Activated T-helper 17 cell treated with anti-CD3 and anti-CD28 coated beads, Interleukin-2, amount 50 U/mL, for 72 hours (primary cell): Measurements from ENCODE around the gene SLC23A2. TPM values are rescaled to one million over a fixed set of nuclear protein-coding genes. Genes with fewer than 3 reads are reported as not detected.
"Not testable (repeated sequence)": the region's sequence is repeated elsewhere in the genome, so short reads cannot be mapped to it uniquely, and the experiment has no call there.

Experiments used
- ATAC-seq: fragments of 150-1000 bp; cut with Tn5 transposase; replicated peaks from 2 replicates; pipeline ENCODE4 v1.10.0; 2021; ENCODE audit warnings: mild to moderate bottlenecking, moderate library complexity
- H3K27ac Mint-ChIP-seq: one replicate; pipeline ENCODE4 v1.8.0; 2022; ENCODE audit warnings: mixed read lengths
- H3K27me3 Mint-ChIP-seq: one replicate; pipeline ENCODE4 v1.8.0; 2022; ENCODE audit warnings: mixed read lengths
- H3K36me3 Mint-ChIP-seq: one replicate; pipeline ENCODE4 v1.8.0; 2022; ENCODE audit warnings: low read depth, mild to moderate bottlenecking, mixed read lengths
- H3K4me1 Mint-ChIP-seq: one replicate; pipeline ENCODE4 v1.8.0; 2022; ENCODE audit warnings: mixed read lengths
- H3K4me3 Mint-ChIP-seq: one replicate; pipeline ENCODE4 v1.8.0; 2022; ENCODE audit warnings: mild to moderate bottlenecking, mixed read lengths
- H3K9me3 Mint-ChIP-seq: one replicate; pipeline ENCODE4 v1.8.0; 2022; ENCODE audit warnings: mixed read lengths
- total RNA-seq, 2 donors: library from RNA; stranded (reverse); gene quantifications; one replicate each; pipeline ENCODE4 v1.2.3, GENCODE V29; 2022

SLC23A2 gene
- total RNA-seq, 2 donors from 2014 or later, result 9.0 to 17.2 TPM

GRCh38 chr20:4997222-4997621, 4.1 kb downstream of the SLC23A2 start:
- H3K4me3 Mint-ChIP-seq, result no peak overlapping the region
- H3K36me3 Mint-ChIP-seq, result no peaks in the 10 kb centered on the region
- no peaks in the 10 kb centered on the region for H3K9me3 Mint-ChIP-seq
- peak overlapping the region; percentile 12 for H3K27ac Mint-ChIP-seq
- no peak for ATAC-seq
- peaks cover 28% of the 10 kb centered on the region for H3K4me1 Mint-ChIP-seq
- H3K27me3 Mint-ChIP-seq, result no peaks in the 10 kb centered on the region

GRCh38 chr20:4989570-4989969, 11.7 kb downstream of the SLC23A2 start:
- Mint-ChIP-seq H3K4me1 (peaks cover 12% of the 10 kb centered on the region), H3K9me3 (no peaks in the 10 kb centered on the region), H3K36me3 (peaks cover 9% of the 10 kb centered on the region), H3K4me3 (no peak overlapping the region), H3K27me3 (no peaks in the 10 kb centered on the region), H3K27ac (peak overlapping the region; percentile 35)
- ATAC-seq, result peak; percentile 59

- no peak for ATAC-seq
- H3K4me1 Mint-ChIP-seq, result peaks cover 12% of the 10 kb centered on the region
- H3K27ac Mint-ChIP-seq, result peak overlapping the region; percentile 44
- no peaks in the 10 kb centered on the region for H3K9me3 Mint-ChIP-seq
- no peaks in the 10 kb centered on the region for H3K27me3 Mint-ChIP-seq
- peaks cover 9% of the 10 kb centered on the region for H3K36me3 Mint-ChIP-seq
- no peak overlapping the region for H3K4me3 Mint-ChIP-seq
These were observed 14.2 kb downstream of the SLC23A2 start for GRCh38 chr20:4987130-4987529.

- no peak overlapping the region for H3K4me3 Mint-ChIP-seq
- peaks cover 12% of the 10 kb centered on the region for H3K4me1 Mint-ChIP-seq
- no peak overlapping the region for H3K27ac Mint-ChIP-seq
- peaks cover 9% of the 10 kb centered on the region for H3K36me3 Mint-ChIP-seq
- ATAC-seq, result no peak
- no peaks in the 10 kb centered on the region for H3K9me3 Mint-ChIP-seq
- H3K27me3 Mint-ChIP-seq, result no peaks in the 10 kb centered on the region
These were observed 15.7 kb downstream of the SLC23A2 start for GRCh38 chr20:4985658-4986057.

- no peak for ATAC-seq
- H3K4me1 Mint-ChIP-seq, result peaks cover 5% of the 10 kb centered on the region
- H3K27me3 Mint-ChIP-seq, result no peaks in the 10 kb centered on the region
- peaks cover 7% of the 10 kb centered on the region for H3K36me3 Mint-ChIP-seq
- H3K4me3 Mint-ChIP-seq, result no peak overlapping the region
- no peaks in the 10 kb centered on the region for H3K9me3 Mint-ChIP-seq
- H3K27ac Mint-ChIP-seq, result no peak overlapping the region
These were observed 19.0 kb downstream of the SLC23A2 start for GRCh38 chr20:4982281-4982680.

GRCh38 chr20:4979841-4980410, 21.4 kb downstream of the SLC23A2 start:
- H3K27me3 Mint-ChIP-seq, result no peaks in the 10 kb centered on the region
- no peaks in the 10 kb centered on the region for H3K4me1 Mint-ChIP-seq

GRCh38 chr20:4978050-4978918, 23.0 kb downstream of the SLC23A2 start:
- H3K9me3 Mint-ChIP-seq, result no peaks in the 10 kb centered on the region
- no peak overlapping the region for H3K27ac Mint-ChIP-seq
- no peaks in the 10 kb centered on the region for H3K27me3 Mint-ChIP-seq
- peaks cover 6% of the 10 kb centered on the region for H3K4me1 Mint-ChIP-seq
- ATAC-seq, result no peak
- H3K36me3 Mint-ChIP-seq, result no peaks in the 10 kb centered on the region
- H3K4me3 Mint-ChIP-seq, result no peak overlapping the region

More at GRCh38 chr20:4979841-4980410, 21.4 kb downstream of the SLC23A2 start:
- no peak overlapping the region for H3K27ac Mint-ChIP-seq
- ATAC-seq, result no peak
- no peaks in the 10 kb centered on the region for H3K36me3 Mint-ChIP-seq
- no peaks in the 10 kb centered on the region for H3K9me3 Mint-ChIP-seq
- no peak overlapping the region for H3K4me3 Mint-ChIP-seq

GRCh38 chr20:4976014-4976413, 25.3 kb downstream of the SLC23A2 start:
- not testable (repeated sequence) for H3K36me3 Mint-ChIP-seq, H3K4me1 Mint-ChIP-seq, ATAC-seq, H3K27ac Mint-ChIP-seq, H3K27me3 Mint-ChIP-seq, H3K9me3 Mint-ChIP-seq, H3K4me3 Mint-ChIP-seq

- no peaks in the 10 kb centered on the region for H3K27me3 Mint-ChIP-seq
- H3K4me3 Mint-ChIP-seq, result peak overlapping the region; percentile 61
- peaks cover 6% of the 10 kb centered on the region for H3K4me1 Mint-ChIP-seq
- peak overlapping the region; percentile 76 for H3K27ac Mint-ChIP-seq
- H3K9me3 Mint-ChIP-seq, result no peaks in the 10 kb centered on the region
- ATAC-seq, result peak; percentile 89
- peaks cover 24% of the 10 kb centered on the region for H3K36me3 Mint-ChIP-seq
These were observed 27.8 kb downstream of the SLC23A2 start for GRCh38 chr20:4973330-4974097.

- H3K4me1 Mint-ChIP-seq, result peaks cover 11% of the 10 kb centered on the region
- H3K36me3 Mint-ChIP-seq, result peaks cover 32% of the 10 kb centered on the region
- ATAC-seq, result no peak
- peak overlapping the region; percentile 76 for H3K27ac Mint-ChIP-seq
- H3K9me3 Mint-ChIP-seq, result no peaks in the 10 kb centered on the region
- peak overlapping the region; percentile 61 for H3K4me3 Mint-ChIP-seq
- no peaks in the 10 kb centered on the region for H3K27me3 Mint-ChIP-seq
These were observed 28.6 kb downstream of the SLC23A2 start for GRCh38 chr20:4972506-4973251.

GRCh38 chr20:4971064-4971463, 30.2 kb downstream of the SLC23A2 start:
- no peaks in the 10 kb centered on the region for H3K27me3 Mint-ChIP-seq
- H3K9me3 Mint-ChIP-seq, result no peaks in the 10 kb centered on the region
- H3K4me1 Mint-ChIP-seq, result peaks cover 11% of the 10 kb centered on the region
- H3K36me3 Mint-ChIP-seq, result peaks cover 42% of the 10 kb centered on the region
- no peak overlapping the region for H3K27ac Mint-ChIP-seq
- H3K4me3 Mint-ChIP-seq, result no peak overlapping the region
- no peak for ATAC-seq

- Mint-ChIP-seq H3K9me3 (no peaks in the 10 kb centered on the region), H3K27me3 (no peaks in the 10 kb centered on the region), H3K27ac (peak overlapping the region; percentile 10), H3K4me3 (no peak overlapping the region), H3K4me1 (peaks cover 5% of the 10 kb centered on the region), H3K36me3 (peaks cover 42% of the 10 kb centered on the region)
- ATAC-seq, result no peak
These were observed 33.4 kb downstream of the SLC23A2 start for GRCh38 chr20:4967752-4968477.

- Mint-ChIP-seq H3K4me3 (no peak overlapping the region), H3K4me1 (peaks cover 10% of the 10 kb centered on the region), H3K27me3 (no peaks in the 10 kb centered on the region), H3K27ac (peak overlapping the region; percentile 10), H3K9me3 (peaks cover 3% of the 10 kb centered on the region), H3K36me3 (peaks cover 42% of the 10 kb centered on the region)
- ATAC-seq, result no peak
These were observed 34.2 kb downstream of the SLC23A2 start for GRCh38 chr20:4966826-4967751.
